COLO668 (cell line): ENCODE measurements around the gene ETFA.
A peak's percentile ranks its signal among the peaks of the same experiment; 100 is the strongest.

Source experiments
- DNase-seq: peaks from one replicate; lab custom pipeline; 2025; ENCODE audit not compliant: unreplicated experiment; lab: John Stamatoyannopoulos, UW

Gene ETFA

GRCh38 chr15:76285241-76285825 is 25.9 kb downstream of the ETFA start:
- no peak for DNase-seq

- no peak for DNase-seq
Observed at GRCh38 chr15:76282465-76282864, 28.8 kb downstream of the ETFA start.

- no peak for DNase-seq
Observed at GRCh38 chr15:76278651-76279050, 32.6 kb downstream of the ETFA start.

DNA sequence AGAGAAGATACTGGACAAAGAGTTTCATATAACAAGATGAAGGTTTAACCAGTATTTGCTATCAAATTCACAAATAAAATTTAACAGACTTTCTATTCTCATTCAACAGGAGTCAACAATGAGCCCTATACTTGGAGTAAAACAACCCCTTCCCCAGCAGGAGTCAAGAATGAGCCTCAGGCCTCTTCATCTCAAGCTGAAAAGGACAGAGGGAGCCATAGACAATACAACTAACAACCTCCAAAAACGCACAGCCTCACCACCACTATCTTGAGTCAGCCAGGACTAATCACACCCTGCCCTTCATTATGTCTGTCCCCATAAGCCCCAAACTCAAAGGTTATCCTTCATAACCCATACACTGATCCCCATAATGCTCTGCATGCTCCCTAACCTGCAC is 36.4 kb downstream of the ETFA start:
- DNase-seq = no peak

- no peak for DNase-seq
Observed at GRCh38 chr15:76274226-76274625, 37.0 kb downstream of the ETFA start.

- no peak for DNase-seq
Observed at GRCh38 chr15:76270876-76271275, 40.4 kb downstream of the ETFA start.

DNA sequence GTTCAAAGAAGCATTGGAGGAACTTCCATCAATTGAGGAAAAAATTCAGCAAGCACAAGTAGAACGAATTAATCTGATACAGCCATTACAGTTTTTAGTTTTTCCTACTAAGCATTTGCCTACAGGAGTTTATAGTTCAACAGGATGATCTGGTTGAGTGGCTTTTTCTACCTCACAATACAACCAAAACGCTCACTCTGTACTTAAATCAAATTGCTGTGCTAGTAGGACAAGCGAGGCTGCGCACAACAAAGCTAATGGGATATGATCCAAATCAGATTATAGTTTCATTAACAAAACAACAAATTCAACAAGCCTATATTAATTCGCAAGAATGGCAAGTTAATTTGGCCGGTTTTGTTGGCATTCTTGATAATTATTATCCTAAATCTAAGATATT is 44.2 kb downstream of the ETFA start:
- DNase-seq = no peak

- DNase-seq = peak; percentile 7
Observed at GRCh38 chr15:76265769-76266168, 45.5 kb downstream of the ETFA start.

GRCh38 chr15:76260246-76260938 is 50.9 kb downstream of the ETFA start:
- no peak for DNase-seq

DNA sequence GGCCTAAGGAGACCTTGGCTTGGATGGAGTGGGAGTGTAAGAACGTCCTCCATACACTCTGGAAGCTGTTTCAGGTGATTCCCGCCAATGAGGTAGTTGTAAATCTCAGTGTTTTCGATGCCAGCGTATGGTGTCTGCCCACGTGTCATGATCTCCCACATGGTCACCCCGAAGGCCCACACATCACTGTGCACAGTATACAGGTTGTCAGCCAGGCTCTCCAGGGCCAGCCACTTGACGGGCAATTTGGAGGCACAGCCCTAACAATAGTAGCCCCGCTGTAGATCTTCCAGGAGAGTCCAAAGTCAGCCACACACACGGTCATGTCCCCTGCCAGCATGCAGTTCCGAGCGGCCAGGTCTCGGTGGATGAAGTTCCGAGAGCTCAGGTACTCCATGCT is 51.9 kb downstream of the ETFA start:
- DNase-seq = no peak

DNA sequence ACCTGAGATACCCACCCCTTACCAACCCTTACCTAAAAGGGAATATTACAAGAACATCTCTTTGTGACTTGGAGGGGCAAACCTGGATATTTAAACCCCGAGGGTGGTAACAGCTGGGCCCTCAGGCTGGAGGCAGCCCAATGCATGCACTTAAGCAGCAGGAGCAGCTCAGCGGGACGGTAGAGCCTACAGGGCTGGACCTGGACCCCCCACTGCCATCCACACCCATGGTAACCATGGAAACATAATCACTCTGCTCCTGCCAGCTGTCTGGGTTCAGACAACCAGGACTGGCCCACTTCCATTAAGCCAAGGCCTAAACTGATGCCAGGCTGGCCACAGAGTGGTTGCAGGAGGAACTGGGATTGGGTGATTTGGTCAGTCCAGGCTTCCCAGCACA is 52.8 kb downstream of the ETFA start:
- DNase-seq = no peak

DNA sequence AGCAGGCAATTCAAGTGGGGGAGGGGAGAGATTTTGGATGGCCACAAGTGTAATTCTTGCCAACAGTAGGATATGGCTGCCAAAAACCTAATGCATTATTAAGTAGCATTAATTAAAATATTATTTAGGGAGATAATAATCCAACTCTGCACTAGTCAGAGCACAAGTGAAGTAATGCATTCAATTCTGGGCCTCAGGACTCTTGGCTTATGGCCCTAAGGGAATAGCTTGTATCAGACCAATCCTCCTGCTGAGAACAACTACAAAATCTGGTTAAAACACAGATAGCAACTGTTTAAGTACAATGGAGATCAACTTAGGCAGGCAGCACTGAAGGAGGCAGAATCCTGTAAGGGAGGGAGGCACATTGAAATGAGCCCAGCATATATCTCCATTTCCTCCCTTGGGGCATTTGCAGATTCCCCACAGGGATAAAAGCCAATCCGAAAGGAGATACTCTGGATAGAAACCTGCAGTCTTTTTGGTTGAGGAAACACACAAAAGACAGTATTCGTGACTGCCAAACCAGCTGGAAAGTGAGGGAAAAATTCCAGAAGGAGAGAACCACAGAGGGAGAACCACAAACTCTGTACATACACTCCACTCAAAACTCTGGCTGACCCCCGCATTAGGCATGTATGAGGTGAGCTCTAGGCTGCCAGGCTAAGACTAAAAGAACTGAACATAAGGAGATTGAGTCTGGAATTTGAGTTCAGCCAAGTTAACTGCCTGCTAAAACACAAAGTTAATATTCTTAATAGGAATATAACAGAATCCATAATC is 57.4 kb downstream of the ETFA start:
- no peak for DNase-seq

DNA sequence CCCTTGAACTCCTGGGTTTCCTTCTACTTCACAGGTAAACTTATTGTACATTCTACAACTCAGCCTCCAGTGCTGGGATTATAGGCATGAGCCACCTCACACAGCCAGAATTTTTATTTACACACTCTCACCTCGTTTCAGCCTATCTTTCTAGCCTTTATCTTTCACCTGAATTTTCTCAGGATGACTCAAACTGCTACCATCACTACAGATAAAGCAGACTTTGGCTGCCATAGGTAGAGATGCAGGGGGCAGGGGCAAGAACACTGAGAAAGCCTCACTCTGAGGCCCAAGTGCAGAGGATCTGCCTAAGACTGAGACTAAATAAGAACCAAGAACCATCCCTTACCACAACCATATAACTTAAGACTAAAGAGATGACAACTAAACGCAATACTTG is 59.0 kb downstream of the ETFA start:
- DNase-seq = no peak

- no peak for DNase-seq
Observed at GRCh38 chr15:76251717-76252116, 59.6 kb downstream of the ETFA start.

DNA sequence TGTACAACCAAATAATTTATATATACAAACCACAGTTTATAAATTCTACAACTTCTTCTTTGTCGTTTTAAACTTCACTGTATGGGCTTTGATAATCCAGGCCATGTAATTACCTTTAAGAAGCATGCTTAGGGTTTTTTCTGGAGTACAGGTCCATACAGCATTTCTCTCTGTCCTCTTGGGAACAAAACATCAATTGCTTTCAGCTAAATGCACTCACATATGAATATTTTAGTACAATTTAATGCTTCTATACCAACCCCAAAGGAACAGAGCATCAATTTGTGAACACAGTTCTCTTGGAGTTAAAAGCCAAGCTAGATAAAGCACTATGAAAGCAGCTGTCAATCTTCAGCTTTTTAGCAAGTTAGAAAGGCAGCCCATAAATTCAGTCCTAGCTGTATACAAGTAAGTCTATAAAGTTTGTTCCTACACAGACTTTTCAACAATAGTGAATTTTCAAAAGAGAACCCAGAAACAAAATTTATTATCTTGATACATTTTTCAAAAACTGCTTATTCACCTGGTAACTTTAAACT is 66.1 kb downstream of the ETFA start:
- no peak for DNase-seq

DNA sequence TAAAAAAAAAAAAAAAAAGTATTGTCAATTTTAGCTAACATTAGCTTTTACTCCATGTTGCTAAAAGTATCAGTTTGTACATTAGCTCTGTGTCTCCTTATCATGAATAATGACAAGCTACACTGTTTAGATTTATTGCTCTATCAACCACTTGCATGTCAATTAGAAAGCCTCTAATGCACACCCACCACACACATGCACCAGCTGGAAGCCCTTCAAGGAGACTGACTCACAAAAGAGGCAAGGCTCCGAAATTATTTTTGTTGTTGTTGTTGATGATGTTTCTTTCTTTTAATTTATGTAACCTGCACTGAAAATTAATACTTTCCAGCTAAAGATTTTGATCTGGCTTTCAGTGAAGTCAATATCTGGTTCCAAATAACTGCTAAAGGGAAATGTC is 71.5 kb downstream of the ETFA start:
- DNase-seq = no peak

- no peak for DNase-seq
Observed at GRCh38 chr15:76236350-76236749, 74.9 kb downstream of the ETFA start.

DNA sequence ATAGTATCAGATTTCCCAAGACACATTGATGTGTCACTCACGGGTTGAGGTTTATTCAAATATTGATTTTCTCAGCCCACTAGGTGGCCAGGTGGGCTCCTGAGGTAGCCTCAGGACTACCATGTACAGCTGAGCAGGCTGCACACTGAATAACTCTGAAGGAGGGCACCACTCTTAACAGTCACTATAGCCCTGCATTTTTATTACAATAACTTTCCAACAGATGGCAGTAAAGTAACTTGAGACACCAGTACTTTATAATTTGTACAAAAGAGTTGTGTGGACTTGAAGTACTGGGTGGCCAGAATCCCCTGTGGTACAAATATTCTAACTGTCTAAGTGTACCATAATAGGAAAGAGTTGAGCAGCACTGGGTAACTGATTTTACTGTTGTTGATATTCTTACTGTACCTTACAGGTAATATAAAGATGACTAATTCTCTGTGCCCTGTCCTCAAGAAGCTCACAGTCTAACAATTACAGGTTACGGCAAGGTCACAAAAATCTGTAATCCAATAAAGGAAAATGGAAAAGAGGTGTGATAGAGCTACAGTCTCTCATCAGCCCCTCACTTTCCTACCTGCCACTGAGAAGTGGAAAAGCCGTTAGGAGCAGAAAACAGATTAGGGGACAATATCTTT is 76.0 kb downstream of the ETFA start:
- no peak for DNase-seq

DNA sequence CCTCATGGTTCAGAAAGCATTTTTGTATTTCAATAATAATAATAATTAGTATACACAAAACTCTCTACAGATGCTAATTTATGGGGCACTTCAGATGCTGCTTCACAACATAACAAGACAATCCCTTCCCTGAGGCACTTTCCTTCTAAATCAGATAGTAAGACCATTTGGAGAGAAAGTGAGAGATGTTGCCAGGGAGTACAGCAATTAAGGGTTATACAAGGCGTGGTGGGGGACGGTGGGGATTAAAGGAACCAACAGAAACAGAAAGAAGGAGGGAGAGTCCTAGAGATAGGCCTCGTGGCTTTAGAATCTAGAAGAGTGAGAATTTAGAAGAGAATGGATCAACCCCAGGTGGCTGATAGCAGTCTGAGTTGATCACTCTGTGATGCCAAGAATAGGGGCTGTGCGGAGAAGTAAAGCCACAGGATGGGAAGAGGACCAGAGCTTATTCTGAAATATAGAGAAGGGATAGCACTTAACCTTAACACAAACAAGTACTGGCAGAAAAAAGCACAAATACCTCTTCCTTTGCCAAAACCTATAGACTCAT is 76.9 kb downstream of the ETFA start:
- no peak for DNase-seq

GRCh38 chr15:76233921-76234320 is 77.3 kb downstream of the ETFA start:
- DNase-seq = no peak

DNA sequence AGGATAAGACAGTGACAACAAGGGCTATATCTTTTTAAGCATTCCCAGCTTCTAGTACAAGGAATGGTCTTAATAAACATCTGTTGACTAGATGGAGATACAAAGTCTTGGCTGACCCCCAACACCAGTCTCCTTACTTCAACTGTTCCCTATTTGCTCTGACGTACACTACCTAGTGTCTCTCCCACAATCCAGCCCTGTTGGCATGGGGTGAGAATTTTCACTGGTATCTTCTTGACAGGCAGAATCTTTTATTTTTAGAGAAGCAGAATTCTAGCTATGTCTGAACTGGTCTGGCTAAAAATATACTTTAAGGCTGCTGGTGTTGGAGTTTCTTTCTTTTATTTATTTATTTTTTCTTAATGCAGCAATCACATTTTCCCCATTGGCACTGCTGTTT is 82.0 kb downstream of the ETFA start:
- DNase-seq = no peak
